GM21381 (cell line): ENCODE data around the gene PNPLA7.
A peak's percentile ranks its signal among the peaks of the same experiment; 100 is the strongest.
"Not testable (repeated sequence)": the region's sequence is repeated elsewhere in the genome, so short reads cannot be mapped to it uniquely, and the experiment has no call there.

Experiments used
- ATAC-seq: cut with Tn5 transposase; IDR thresholded peaks from one replicate; pipeline ENCODE4 v1.9.1; 2021; ENCODE audit warnings: mild to moderate bottlenecking, moderate library complexity; ENCODE audit not compliant: unreplicated experiment

The PNPLA7 gene

GRCh38 chr9:137575716-137576411 is 25.7 kb upstream of the PNPLA7 start:
- ATAC-seq: no peak

DNA sequence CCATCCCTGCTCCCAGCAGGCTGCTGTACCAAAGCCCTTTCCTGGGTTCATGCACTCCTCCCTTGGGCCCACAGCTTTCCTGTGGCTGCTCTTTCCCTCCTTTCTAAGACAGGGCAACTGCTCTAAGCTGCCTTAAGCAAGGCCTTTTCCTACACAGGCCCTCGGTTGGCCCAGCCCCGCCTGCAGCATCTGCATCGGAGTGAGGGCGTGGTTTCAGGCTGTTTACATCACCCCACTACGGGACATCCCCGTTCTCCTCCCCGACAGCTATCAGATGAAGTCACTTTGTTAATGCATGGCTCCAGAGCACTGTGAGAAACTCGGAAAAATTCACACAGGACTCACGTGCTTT is 25.1 kb upstream of the PNPLA7 start:
- ATAC-seq: no peak

GRCh38 chr9:137574192-137574591 is 24.0 kb upstream of the PNPLA7 start:
- ATAC-seq: no peak

DNA sequence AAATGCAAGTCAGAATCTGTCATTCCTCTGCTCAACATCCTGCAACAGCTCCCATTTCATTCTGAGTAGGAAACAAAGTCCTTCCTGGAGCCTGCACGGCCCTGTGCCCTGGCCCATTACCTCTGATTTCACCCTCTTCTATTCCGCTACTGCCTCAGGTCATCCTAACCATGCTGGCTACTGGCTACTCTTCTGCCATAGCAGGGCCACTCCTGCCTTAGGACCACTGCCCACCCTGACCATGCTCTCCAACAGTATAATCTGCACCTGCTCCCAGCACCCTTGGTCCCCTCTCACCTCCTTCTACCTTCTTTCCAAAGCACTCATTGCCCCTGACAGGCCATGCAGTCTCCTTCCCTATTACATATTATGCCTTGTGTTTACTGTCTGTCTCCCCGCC is 20.4 kb upstream of the PNPLA7 start:
- no peak for ATAC-seq

GRCh38 chr9:137569609-137570203 is 19.5 kb upstream of the PNPLA7 start:
- ATAC-seq: no peak

- not testable (repeated sequence) for ATAC-seq
Measured at GRCh38 chr9:137568445-137568844, 18.2 kb upstream of the PNPLA7 start.

GRCh38 chr9:137564817-137565411 is 14.7 kb upstream of the PNPLA7 start:
- no peak for ATAC-seq

DNA sequence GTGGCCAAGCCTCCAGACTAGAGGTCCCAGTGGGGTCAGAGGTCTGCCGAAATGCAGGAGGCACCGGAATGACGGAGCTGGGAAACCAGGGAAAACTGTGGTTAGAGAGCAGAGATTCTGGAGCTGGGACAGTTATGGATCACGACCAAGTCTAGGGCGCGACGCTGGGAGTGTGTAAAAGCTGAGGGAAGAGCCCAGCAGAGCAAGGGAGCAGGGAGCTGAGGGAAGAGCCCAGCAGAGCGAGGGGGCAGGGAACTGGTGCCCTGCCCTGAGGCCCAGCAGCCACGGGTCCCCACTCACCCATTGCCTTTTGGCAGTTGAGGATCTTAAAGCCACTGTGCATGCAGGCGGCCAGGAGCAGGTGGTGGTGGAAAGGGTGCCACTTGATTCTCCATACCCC is 13.9 kb upstream of the PNPLA7 start:
- ATAC-seq: no peak

DNA sequence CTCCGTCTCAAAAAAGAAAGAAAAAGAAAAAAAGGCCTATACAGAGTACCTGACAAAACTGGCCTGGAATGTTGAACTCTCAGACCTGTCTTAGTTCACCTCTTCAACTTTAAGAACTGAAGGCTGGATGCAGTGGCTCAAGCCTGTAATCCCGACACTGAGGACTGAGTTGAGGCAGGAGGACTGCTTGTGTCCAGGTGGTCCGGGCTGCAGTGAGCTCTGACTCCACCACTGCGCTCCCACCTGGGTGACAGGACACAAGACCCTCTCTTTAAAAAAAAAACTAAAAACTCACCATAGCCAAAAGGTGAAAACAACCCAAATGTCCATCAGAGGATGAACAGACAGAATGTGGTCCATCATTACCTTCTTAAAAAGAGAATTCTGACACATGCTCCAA is 7.9 kb upstream of the PNPLA7 start:
- no peak for ATAC-seq

DNA sequence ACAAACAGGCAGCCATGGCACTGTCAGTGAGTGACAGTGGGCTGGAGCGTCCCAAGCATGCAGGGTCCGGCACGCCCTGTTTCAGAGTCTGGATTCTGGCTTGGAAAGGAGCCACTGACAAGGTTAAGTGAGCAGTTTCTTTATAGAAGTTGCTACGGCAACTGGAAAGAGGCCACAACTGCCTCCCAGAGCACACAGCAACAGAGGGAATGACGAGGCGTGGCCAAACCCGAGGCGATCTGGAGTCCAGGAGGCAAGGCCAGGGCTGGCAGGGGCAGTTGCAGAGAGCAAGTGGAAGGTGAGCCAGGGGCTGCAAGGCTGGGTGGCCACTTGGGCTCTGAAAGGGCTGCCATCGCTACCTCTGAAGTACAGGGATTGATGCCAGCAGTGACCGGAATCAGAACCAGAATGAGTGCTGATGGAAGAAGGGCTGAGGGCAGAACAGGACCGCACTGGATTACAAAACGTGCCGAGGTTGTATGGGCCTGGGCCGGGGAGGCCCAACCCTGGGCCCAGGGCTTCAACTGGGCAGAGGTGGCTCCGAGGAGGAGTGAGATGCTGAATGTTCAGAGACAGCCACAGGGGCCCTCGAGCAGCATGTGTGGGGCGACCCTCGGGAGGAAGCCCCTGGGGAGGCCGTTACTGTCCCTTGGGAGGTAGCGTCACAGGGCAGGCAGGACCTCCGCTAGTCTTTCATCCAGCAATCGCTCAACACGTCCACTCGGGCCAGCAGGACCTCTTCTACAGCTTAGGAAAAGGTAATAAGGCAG is 6.1 kb upstream of the PNPLA7 start:
- ATAC-seq: no peak

- no peak for ATAC-seq
Measured at GRCh38 chr9:137555179-137555578, 5.0 kb upstream of the PNPLA7 start.

DNA sequence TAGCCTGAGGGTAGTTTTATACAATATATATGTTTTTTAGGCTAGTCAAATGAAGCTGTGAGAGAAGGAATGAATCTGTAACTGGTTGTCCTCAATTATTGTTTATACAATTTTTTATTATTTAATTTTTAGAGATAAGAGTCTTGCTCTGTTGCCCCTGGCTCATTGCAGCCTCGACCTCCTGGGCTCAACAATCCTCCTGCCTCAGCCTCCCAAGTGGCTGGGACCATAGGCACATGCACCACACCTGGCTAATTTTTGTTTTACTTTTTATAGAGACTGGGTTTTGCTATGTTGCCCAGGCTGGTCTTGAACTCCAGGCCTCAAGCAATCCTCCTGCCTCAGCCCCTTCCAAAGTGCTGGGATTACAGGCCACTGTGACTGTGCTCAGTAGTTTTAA is 4.1 kb upstream of the PNPLA7 start:
- ATAC-seq: no peak

DNA sequence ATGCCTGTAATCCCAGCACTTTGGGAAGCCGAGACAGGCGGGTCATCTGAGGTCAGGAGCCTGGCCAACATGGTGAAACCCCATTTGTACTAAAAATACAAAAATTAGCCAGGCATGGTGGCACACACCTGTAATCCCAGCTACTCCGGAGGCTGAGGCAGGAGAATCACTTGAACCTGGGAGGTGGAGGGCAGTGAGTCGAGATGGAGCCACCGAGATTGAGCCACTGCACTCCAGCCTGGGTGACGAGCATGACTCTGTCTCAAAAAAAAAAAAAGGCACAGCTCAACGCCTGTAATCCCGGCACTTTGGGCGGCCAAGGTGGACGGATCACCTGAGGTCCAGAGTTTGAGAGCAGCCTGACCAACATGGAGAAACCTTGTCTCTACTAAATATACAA is 3.5 kb upstream of the PNPLA7 start:
- ATAC-seq: not testable (repeated sequence)

DNA sequence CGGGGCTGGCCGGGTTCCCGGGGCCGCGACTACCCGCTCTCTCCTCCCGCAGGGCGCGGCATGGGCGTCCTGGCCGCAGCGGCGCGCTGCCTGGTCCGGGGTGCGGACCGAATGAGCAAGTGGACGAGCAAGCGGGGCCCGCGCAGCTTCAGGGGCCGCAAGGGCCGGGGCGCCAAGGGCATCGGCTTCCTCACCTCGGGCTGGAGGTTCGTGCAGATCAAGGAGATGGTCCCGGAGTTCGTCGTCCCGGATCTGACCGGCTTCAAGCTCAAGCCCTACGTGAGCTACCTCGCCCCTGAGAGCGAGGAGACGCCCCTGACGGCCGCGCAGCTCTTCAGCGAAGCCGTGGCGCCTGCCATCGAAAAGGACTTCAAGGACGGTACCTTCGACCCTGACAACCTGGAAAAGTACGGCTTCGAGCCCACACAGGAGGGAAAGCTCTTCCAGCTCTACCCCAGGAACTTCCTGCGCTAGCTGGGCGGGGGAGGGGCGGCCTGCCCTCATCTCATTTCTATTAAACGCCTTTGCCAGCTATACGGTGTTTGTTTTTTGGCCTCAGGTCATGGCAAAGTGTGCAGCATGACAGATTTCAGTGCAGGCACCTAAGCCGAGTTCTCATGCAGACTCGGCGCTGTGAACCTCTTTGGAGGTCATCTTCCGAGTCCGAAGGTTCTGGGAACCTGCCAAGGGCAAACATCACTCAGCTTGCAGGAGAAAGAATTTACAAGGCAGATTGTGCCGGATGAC is 2.0 kb upstream of the PNPLA7 start:
- ATAC-seq: peak; percentile 3

- ATAC-seq: peak; percentile 83
Measured at GRCh38 chr9:137551264-137552021, 1.2 kb upstream of the PNPLA7 start, which contains the start of gene MRPL41. MRPL41 (plus strand) TSS chr9:137551879; CDS start chr9:137552082, 203 bp downstream.

- not testable (repeated sequence) for ATAC-seq
Measured at GRCh38 chr9:137550958-137551263, 709 bp upstream of the PNPLA7 start.

GRCh38 chr9:137547687-137548543 is 2.3 kb downstream of the PNPLA7 start:
- no peak for ATAC-seq

- no peak for ATAC-seq
Measured at GRCh38 chr9:137545123-137545522, 5.1 kb downstream of the PNPLA7 start.

GRCh38 chr9:137544176-137544760 is 5.9 kb downstream of the PNPLA7 start:
- ATAC-seq: no peak
